D721Med (cell line): Measurements from ENCODE around the gene CTBP1.

ENCODE experiments used
- DNase-seq: peaks from one replicate; pipeline ENCODE4 v3.0.0; 2011; ENCODE audit warnings: low spot score; ENCODE audit not compliant: insufficient read length
- FAIRE-seq: peaks from 2 replicates; lab custom pipeline; 2011; peaks lifted over from hg19 to GRCh38; lab: Jason Lieb, UNC
- CTCF ChIP-seq: IDR thresholded peaks from 2 replicates; pipeline ENCODE4 v1.5.1; 2012; ENCODE audit warnings: mild to moderate bottlenecking, control low read depth; ENCODE audit not compliant: insufficient read depth; ENCODE audit errors: missing control alignments

The CTBP1 gene

GRCh38 chr4:1236103-1236641 is 12.8 kb downstream of the CTBP1 start:
- no peak for TF ChIP-seq CTCF
- no peak for FAIRE-seq
- no peak for DNase-seq

DNA sequence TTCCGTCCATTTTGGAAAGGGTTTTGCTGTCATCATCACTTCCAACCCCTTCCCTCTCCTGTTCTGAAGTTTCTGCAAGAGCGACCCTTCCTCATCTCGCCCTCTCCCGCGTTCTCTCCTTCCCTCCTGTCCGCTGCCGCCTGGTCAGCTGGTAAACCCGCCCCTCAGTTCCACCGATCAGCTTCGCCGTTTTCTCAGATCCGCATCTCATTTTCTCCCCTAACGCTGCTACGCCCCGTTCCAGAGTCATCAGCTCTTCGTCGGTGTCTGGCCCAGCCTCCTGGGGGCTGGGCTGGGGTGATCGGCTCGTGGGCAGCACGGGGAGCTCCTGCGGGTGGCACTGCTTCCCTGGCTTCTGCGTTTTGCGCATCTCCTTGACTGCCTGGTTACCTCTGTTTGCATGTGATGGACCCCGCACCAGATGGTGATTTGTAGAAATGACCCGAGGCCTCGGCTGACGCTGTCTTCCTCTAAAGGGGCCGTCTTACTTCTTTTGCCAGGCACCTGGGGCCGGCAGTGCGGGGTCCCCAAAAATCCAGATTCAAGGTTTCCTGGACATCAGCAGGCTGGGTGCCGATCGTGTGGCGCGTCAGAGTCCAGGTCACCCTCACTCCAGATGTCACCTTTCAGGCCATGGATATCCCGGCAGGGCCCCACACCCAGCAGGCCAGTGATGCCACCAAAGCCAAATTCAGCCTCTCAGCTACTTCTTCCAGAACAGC is 13.4 kb downstream of the CTBP1 start:
- TF ChIP-seq CTCF, result no peak
- DNase-seq (no peak), FAIRE-seq (no peak)

DNA sequence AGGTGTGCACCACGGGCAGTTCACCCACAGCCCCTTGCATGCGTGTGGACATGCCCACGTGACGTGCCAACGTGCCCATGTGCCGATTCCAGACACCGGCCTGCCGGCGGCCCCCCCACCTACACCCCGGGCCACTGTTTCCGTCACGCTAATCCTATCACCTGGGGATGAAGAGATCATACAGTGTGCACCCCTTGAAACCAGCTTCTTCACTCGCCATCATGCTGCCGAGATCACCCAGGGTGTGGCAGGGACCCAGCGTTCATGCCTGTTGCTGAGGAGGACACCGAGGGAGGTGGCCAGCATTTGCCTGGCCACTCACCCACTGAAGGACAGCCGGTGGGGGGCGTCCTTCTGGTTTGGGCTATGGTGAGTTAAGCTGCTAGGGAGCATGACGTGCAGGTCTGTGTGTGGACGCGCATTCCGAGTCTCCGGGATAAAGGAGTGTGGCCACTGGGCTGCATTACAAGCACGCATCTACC is 14.1 kb downstream of the CTBP1 start:
- no peak for DNase-seq

DNA sequence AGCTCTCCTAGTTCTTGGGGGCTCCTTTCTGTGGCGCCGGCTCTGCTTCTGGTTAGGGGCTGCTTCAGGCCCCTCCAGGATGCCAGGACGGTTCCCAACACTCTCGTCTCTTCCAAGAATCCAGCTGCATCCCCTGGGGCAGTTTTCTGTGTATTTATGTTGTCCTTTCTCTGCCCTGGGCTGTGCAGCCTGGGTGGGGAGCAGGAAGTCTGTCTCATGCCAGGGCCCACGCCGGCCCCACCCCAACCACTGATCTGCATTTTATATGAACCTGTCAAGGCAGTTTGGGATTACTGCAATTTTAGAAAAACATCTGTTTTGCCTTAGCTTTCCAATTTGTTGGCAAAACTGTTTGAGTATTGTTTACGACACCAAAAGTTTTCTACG is 14.6 kb downstream of the CTBP1 start:
- no peak for TF ChIP-seq CTCF
- FAIRE-seq (no peak), DNase-seq (no peak)

More for the DNA sequence above, 14.1 kb downstream of the CTBP1 start:
- FAIRE-seq, result no peak
- no peak for TF ChIP-seq CTCF

- FAIRE-seq, result no peak
These were observed 15.2 kb downstream of the CTBP1 start for GRCh38 chr4:1233641-1234308.

More at GRCh38 chr4:1233641-1234308, 15.2 kb downstream of the CTBP1 start:
- TF ChIP-seq CTCF, result no peak
- no peak for DNase-seq
